ENCODE results near the gene HEPH.
"Not testable (repeated sequence)": the region's sequence is repeated elsewhere in the genome, so short reads cannot be mapped to it uniquely, and the experiment has no call there.

The HEPH gene

GRCh38 chrX:66163849-66164411, at the start of gene HEPH:
Gene HEPH (plus strand): TSS chrX:66164247. CDS start chrX:66170571, 6,324 bp downstream.
- TF ChIP-seq POLR2A (IDR thresholded peaks at IDR 0.05; ENCODE audit: extremely low read depth, insufficient read length) (no peak), MYC (IDR thresholded peaks at IDR 0.05; ENCODE audit: low read depth, low read length) (no peak), CTCF (IDR thresholded peaks at IDR 0.05; ENCODE audit: low read depth, low read length) (no peak), MAX (IDR thresholded peaks at IDR 0.05; ENCODE audit: low read depth, low read length) (no peak)
- H3K4me3 ChIP-seq (ENCODE audit: low read depth, low read length): no peak within 1 kb of the TSS
- peak; percentile 2 for DNase-seq (ENCODE audit: low read depth)

GRCh38 chrX:66118722-66119121, 45.3 kb upstream of the HEPH start:
- DNase-seq (ENCODE audit: low read depth): not testable (repeated sequence)

GRCh38 chrX:66121354-66121753, 42.7 kb upstream of the HEPH start:
- DNase-seq (ENCODE audit: low read depth); H3K4me3 ChIP-seq (ENCODE audit: low read depth, low read length): not testable (repeated sequence)

More at GRCh38 chrX:66118722-66119121, 45.3 kb upstream of the HEPH start:
- not testable (repeated sequence) for H3K4me3 ChIP-seq (ENCODE audit: low read depth, low read length)

GRCh38 chrX:66126662-66127061, 37.4 kb upstream of the HEPH start:
- H3K4me3 ChIP-seq (ENCODE audit: low read depth, low read length): no peak overlapping the region
- TF ChIP-seq MYC (IDR thresholded peaks at IDR 0.05; ENCODE audit: low read depth, low read length) (no peak), CTCF (IDR thresholded peaks at IDR 0.05; ENCODE audit: low read depth, low read length) (no peak), POLR2A (IDR thresholded peaks at IDR 0.05; ENCODE audit: extremely low read depth, insufficient read length) (no peak), MAX (IDR thresholded peaks at IDR 0.05; ENCODE audit: low read depth, low read length) (no peak)
- no peak for DNase-seq (ENCODE audit: low read depth)

- no peak for TF ChIP-seq CTCF (IDR thresholded peaks at IDR 0.05; ENCODE audit: low read depth, low read length)
- no peak for TF ChIP-seq MYC (IDR thresholded peaks at IDR 0.05; ENCODE audit: low read depth, low read length)
- no peak for TF ChIP-seq POLR2A (IDR thresholded peaks at IDR 0.05; ENCODE audit: extremely low read depth, insufficient read length)
- TF ChIP-seq MAX (IDR thresholded peaks at IDR 0.05; ENCODE audit: low read depth, low read length): no peak
- DNase-seq (ENCODE audit: low read depth): no peak
- no peak overlapping the region for H3K4me3 ChIP-seq (ENCODE audit: low read depth, low read length)
Measured at GRCh38 chrX:66130469-66130868, 33.6 kb upstream of the HEPH start.

- H3K4me3 ChIP-seq (ENCODE audit: low read depth, low read length): not testable (repeated sequence)
Measured at GRCh38 chrX:66135284-66135683, 28.8 kb upstream of the HEPH start.

GRCh38 chrX:66142351-66142750, 21.7 kb upstream of the HEPH start:
- H3K4me3 ChIP-seq (ENCODE audit: low read depth, low read length): no peak overlapping the region
- DNase-seq (ENCODE audit: low read depth): peak; percentile 59
- no peak for TF ChIP-seq MYC (IDR thresholded peaks at IDR 0.05; ENCODE audit: low read depth, low read length)
- TF ChIP-seq MAX (IDR thresholded peaks at IDR 0.05; ENCODE audit: low read depth, low read length): no peak
- TF ChIP-seq POLR2A (IDR thresholded peaks at IDR 0.05; ENCODE audit: extremely low read depth, insufficient read length): no peak
- TF ChIP-seq CTCF (IDR thresholded peaks at IDR 0.05; ENCODE audit: low read depth, low read length): no peak

More at GRCh38 chrX:66135284-66135683, 28.8 kb upstream of the HEPH start:
- DNase-seq (ENCODE audit: low read depth): not testable (repeated sequence)

All from NB4 (cell line).